Mesodermal cell (in vitro differentiated cells): Measurements from ENCODE around the gene QKI.
A peak's percentile ranks its signal among the peaks of the same experiment; 100 is the strongest.
"Not testable (repeated sequence)": the region's sequence is repeated elsewhere in the genome, so short reads cannot be mapped to it uniquely, and the experiment has no call there.

Experiments
- H3K27ac ChIP-seq: 2 replicates; pipeline ENCODE4 v1.7.0; 2013; ENCODE audit warnings: mild to moderate bottlenecking, low read depth, low read length, moderate library complexity; ENCODE audit not compliant: severe bottlenecking
- H3K36me3 ChIP-seq: 2 replicates; pipeline ENCODE4 v1.7.1; 2013; ENCODE audit warnings: mild to moderate bottlenecking, low read length, moderate library complexity; ENCODE audit not compliant: control insufficient read depth, insufficient read depth
- H3K4me1 ChIP-seq: one replicate; pipeline ENCODE4 v1.7.1; 2013; ENCODE audit warnings: mild to moderate bottlenecking, low read length; ENCODE audit not compliant: insufficient read depth, control insufficient read depth, poor library complexity, severe bottlenecking
- H3K4me3 ChIP-seq: 2 replicates; pipeline ENCODE4 v1.7.0; 2013; ENCODE audit warnings: low read length, control low read depth, mild to moderate bottlenecking; ENCODE audit not compliant: insufficient read depth, poor library complexity, severe bottlenecking; ENCODE audit errors: extremely low read depth
- H3K9me3 ChIP-seq: 2 replicates; pipeline ENCODE4 v1.7.1; 2013; ENCODE audit warnings: mild to moderate bottlenecking, low read length, moderate library complexity; ENCODE audit not compliant: control insufficient read depth
- WGBS, 2 experiments: methylation state at CpG; one replicate each; pipeline ENCODE4 v1.1.5; 2013; ENCODE audit warnings: missing lambda C conversion rate in 2 of 2; ENCODE audit not compliant: insufficient coverage in 2 of 2; 5-methylcytosine and 5-hydroxymethylcytosine counted together

The QKI gene

GRCh38 chr6:163377561-163377960 is 37.0 kb upstream of the QKI start:
- H3K36me3 ChIP-seq: no peaks in the 10 kb centered on the region
- H3K4me3 ChIP-seq: no peak overlapping the region
- H3K4me1 ChIP-seq: no peaks in the 10 kb centered on the region
- no peak overlapping the region for H3K27ac ChIP-seq
- peaks cover 2% of the 10 kb centered on the region for H3K9me3 ChIP-seq
- 88 to 97% methylated on average over 9 of the region's 10 CpGs for WGBS, 2 experiments

GRCh38 chr6:163380216-163380615 is 34.3 kb upstream of the QKI start:
- WGBS, 2 experiments: 82 to 87% methylated on average over 5 to 6 of the region's 7 CpGs
- no peak overlapping the region for H3K27ac ChIP-seq
- H3K4me1 ChIP-seq: no peaks in the 10 kb centered on the region
- no peaks in the 10 kb centered on the region for H3K36me3 ChIP-seq
- no peak overlapping the region for H3K4me3 ChIP-seq
- peaks cover 13% of the 10 kb centered on the region for H3K9me3 ChIP-seq

- WGBS, 2 experiments: 88 to 93% methylated on average over 7 of the region's 8 CpGs
These were observed 33.3 kb upstream of the QKI start for GRCh38 chr6:163381118-163381756.

DNA sequence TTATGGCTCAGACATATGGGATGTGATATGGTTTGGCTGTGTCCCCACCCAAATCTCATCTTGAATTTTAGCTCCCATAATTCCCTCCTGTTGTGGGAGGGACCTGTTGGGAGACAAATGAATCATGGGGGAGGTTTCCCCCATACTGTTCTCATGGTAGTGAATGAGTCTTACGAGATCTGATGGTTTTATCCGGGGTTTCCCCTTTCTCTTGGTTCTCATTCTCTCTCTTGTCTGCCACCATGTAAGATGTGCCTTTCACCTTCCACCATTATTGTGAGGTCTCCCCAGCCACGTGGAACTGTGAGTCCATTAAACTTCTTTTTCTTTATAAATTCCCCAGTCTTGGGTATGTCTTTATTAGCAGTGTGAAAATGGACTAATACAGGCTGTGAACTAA is 31.1 kb upstream of the QKI start:
- 95 to 100% methylated on average over 1 to 2 of the region's 3 CpGs for WGBS, 2 experiments

More at GRCh38 chr6:163381118-163381756, 33.3 kb upstream of the QKI start:
- no peaks in the 10 kb centered on the region for H3K36me3 ChIP-seq
- H3K27ac ChIP-seq: no peak overlapping the region
- no peaks in the 10 kb centered on the region for H3K4me1 ChIP-seq
- H3K4me3 ChIP-seq: no peak overlapping the region
- peaks cover 13% of the 10 kb centered on the region for H3K9me3 ChIP-seq

DNA sequence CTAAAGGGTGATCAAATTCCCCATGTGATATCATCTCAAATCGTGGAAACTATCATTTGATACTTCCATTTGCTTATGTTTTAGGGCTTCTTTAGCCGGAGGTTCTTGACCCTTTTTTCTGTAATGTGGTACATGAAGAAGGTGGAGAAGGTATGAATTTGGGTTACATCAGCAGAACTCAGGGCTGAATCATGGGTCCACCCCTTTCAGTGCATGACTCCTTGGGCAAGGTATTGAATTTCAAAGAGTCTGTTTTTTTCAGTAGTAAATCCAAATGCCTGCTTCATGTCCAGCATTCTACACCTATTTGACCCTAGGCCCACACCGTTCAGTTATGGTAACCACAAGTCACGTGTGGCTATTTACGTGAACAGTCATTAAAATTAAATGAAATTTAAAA is 30.6 kb upstream of the QKI start:
- no peak overlapping the region for H3K4me3 ChIP-seq
- no peak overlapping the region for H3K27ac ChIP-seq
- H3K4me1 ChIP-seq: peaks cover 4% of the 10 kb centered on the region
- no peaks in the 10 kb centered on the region for H3K36me3 ChIP-seq
- H3K9me3 ChIP-seq: peaks cover 13% of the 10 kb centered on the region
- 100% methylated on average over 1 of the region's 5 CpGs; no CpG with 5 or more reads in 1 of the 2 experiments for WGBS, 2 experiments

More for the DNA sequence above, 31.1 kb upstream of the QKI start:
- H3K4me1 ChIP-seq, H3K27ac ChIP-seq, H3K36me3 ChIP-seq, H3K4me3 ChIP-seq: not testable (repeated sequence)
- peaks cover 13% of the 10 kb centered on the region for H3K9me3 ChIP-seq

- Histone ChIP-seq H3K4me3 (no peak overlapping the region), H3K36me3 (no peaks in the 10 kb centered on the region), H3K27ac (no peak overlapping the region), H3K4me1 (peaks cover 4% of the 10 kb centered on the region), H3K9me3 (peaks cover 13% of the 10 kb centered on the region)
- 76 to 100% methylated on average over 1 to 2 of the region's 2 CpGs for WGBS, 2 experiments
These were observed 30.0 kb upstream of the QKI start for GRCh38 chr6:163384510-163384909.

- not testable (repeated sequence) for H3K27ac ChIP-seq, H3K36me3 ChIP-seq, H3K4me3 ChIP-seq, H3K4me1 ChIP-seq
- peaks cover 13% of the 10 kb centered on the region for H3K9me3 ChIP-seq
- 87 to 91% methylated on average over 4 to 13 of the region's 13 CpGs for WGBS, 2 experiments
These were observed 29.0 kb upstream of the QKI start for GRCh38 chr6:163385503-163385902.

- Histone ChIP-seq H3K27ac (no peak overlapping the region), H3K4me3 (no peak overlapping the region), H3K9me3 (peaks cover 13% of the 10 kb centered on the region), H3K36me3 (no peaks in the 10 kb centered on the region), H3K4me1 (peaks cover 4% of the 10 kb centered on the region)
- WGBS, 2 experiments: 71 to 80% methylated on average over 1 to 4 of the region's 8 CpGs
These were observed 28.1 kb upstream of the QKI start for GRCh38 chr6:163386329-163386908.

DNA sequence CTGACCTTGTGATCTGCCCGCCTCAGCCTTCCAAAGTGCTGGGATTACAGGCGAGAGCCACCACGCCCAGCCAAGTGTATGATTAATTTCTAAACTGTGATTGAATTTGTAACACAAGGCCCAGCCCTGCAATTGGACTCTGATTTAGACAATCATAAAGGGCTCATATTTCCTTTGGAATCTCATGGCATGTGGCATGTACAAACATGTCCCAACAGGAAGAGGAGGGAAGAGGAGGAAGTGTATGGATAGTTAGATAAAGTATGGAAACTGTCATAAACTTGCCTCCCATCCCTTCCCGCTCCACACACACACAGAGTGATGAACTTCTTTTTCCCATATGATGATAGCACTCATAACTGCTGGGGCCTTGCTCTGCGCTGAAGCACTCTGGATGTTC is 27.2 kb upstream of the QKI start:
- no peaks in the 10 kb centered on the region for H3K36me3 ChIP-seq
- H3K27ac ChIP-seq: peak overlapping the region; percentile 16
- 96 to 100% methylated on average over 4 of the region's 5 CpGs for WGBS, 2 experiments
- H3K9me3 ChIP-seq: peaks cover 13% of the 10 kb centered on the region
- no peak overlapping the region for H3K4me3 ChIP-seq
- H3K4me1 ChIP-seq: peaks cover 11% of the 10 kb centered on the region

DNA sequence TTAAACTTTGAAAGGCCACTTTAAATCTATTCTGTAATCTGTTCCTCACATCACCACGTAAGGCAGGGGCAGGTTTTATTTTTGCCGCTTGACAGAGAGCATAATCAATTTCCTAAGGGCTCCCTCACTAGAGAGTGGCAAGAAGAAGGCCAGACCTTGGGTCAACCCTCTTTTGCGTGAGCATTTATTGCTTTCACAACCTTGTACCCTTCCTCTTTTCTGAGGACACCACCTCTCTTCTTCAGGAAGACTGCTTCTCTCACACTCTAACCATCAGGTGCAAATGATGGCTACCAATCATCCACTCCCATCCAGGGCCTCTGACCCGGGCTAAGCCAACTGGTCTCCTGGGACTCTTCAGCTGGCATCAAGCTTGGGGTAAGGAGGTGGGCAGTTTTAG is 25.2 kb upstream of the QKI start:
- WGBS, 2 experiments: 85 to 100% methylated on average over 3 of the region's 4 CpGs
- Histone ChIP-seq H3K9me3 (no peaks in the 10 kb centered on the region), H3K27ac (no peak overlapping the region), H3K4me3 (no peak overlapping the region), H3K4me1 (peaks cover 13% of the 10 kb centered on the region), H3K36me3 (no peaks in the 10 kb centered on the region)

DNA sequence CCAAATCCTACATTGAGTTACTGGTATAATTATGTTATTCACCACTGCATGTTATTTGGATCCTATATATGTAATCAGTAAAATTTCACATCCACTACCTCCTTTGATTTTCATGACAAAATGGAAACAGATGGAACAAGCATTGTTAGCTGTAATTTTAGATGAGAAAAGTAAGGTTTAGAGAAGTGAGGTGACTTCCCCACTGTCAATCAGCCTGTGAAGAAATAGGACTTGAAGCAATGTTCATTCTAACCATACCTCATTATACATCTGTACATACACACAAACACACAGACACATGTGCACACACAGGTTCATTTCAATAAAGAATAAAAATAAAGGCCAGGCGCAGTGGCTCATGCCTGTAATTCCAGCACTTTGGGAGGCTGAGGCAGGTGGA is 23.7 kb upstream of the QKI start:
- peaks cover 13% of the 10 kb centered on the region for H3K4me1 ChIP-seq
- H3K4me3 ChIP-seq: no peak overlapping the region
- no peak overlapping the region for H3K27ac ChIP-seq
- no peaks in the 10 kb centered on the region for H3K9me3 ChIP-seq
- H3K36me3 ChIP-seq: no peaks in the 10 kb centered on the region
- 78 to 100% methylated on average over 1 of the region's 1 CpG for WGBS, 2 experiments
